GM12864 (cell line): Measurements from ENCODE around the gene SLC7A6OS.

ENCODE experiments used
- DNase-seq: peaks from one replicate; pipeline ENCODE4 v3.0.0-alpha.2; 2011; ENCODE audit warnings: low read depth
- H3K4me3 ChIP-seq: 2 replicates; pipeline ENCODE4 v1.5.1; 2011; ENCODE audit warnings: mild to moderate bottlenecking, low read depth, low read length, control low read depth
- CTCF ChIP-seq: IDR thresholded peaks from 2 replicates; pipeline ENCODE4 v1.5.1; 2011; ENCODE audit warnings: low read depth, mild to moderate bottlenecking, moderate library complexity, low read length, control low read depth, inconsistent platforms; ENCODE audit errors: missing control alignments

The SLC7A6OS gene

GRCh38 chr16:68282064-68282452, 28.7 kb downstream of the SLC7A6OS start:
- TF ChIP-seq CTCF: no peak
- no peak overlapping the region for H3K4me3 ChIP-seq

GRCh38 chr16:68281368-68282063, 29.2 kb downstream of the SLC7A6OS start:
- TF ChIP-seq CTCF: no peak
- DNase-seq: no peak
- H3K4me3 ChIP-seq: no peak overlapping the region

More at GRCh38 chr16:68282064-68282452, 28.7 kb downstream of the SLC7A6OS start:
- no peak for DNase-seq

GRCh38 chr16:68279726-68280558, 30.8 kb downstream of the SLC7A6OS start:
- no peak overlapping the region for H3K4me3 ChIP-seq
- DNase-seq: no peak
- no peak for TF ChIP-seq CTCF

- no peak for DNase-seq
Observed at GRCh38 chr16:68276223-68276622, 34.5 kb downstream of the SLC7A6OS start.

GRCh38 chr16:68275611-68276191, 35.0 kb downstream of the SLC7A6OS start:
- no peak overlapping the region for H3K4me3 ChIP-seq
- no peak for TF ChIP-seq CTCF
- peak; percentile 72 for DNase-seq

More at GRCh38 chr16:68276223-68276622, 34.5 kb downstream of the SLC7A6OS start:
- H3K4me3 ChIP-seq: no peak overlapping the region
- no peak for TF ChIP-seq CTCF

GRCh38 chr16:68274441-68274840, 36.3 kb downstream of the SLC7A6OS start:
- no peak for DNase-seq
- TF ChIP-seq CTCF: no peak
- H3K4me3 ChIP-seq: no peak overlapping the region
